Esophagus squamous epithelium (tissue), 4 donors: ENCODE results near the gene EPN2.

Experiments used
- POLR2A ChIP-seq, 4 donors: fragments of 450-650 bp; IDR thresholded peaks; one replicate each; pipeline ENCODE4 v1.6.1; 2017; ENCODE audit warnings: antibody characterized with exemption in 4 of 4, mild to moderate bottlenecking in 4 of 4, moderate library complexity in 3 of 4
- TF ChIP-seq, protein P1 (sequence below), 6 experiments: fragments of 450-650 bp in 4 of 6; fragments of 200-600 bp in 2 of 6; sonication (generic) in 2 of 6; IDR thresholded peaks; one replicate each; pipeline ENCODE4 v1.5.1; 2016 to 2019; ENCODE audit warnings: antibody characterized with exemption in 6 of 6, mild to moderate bottlenecking in 4 of 6, moderate library complexity in 4 of 6

DNA sequence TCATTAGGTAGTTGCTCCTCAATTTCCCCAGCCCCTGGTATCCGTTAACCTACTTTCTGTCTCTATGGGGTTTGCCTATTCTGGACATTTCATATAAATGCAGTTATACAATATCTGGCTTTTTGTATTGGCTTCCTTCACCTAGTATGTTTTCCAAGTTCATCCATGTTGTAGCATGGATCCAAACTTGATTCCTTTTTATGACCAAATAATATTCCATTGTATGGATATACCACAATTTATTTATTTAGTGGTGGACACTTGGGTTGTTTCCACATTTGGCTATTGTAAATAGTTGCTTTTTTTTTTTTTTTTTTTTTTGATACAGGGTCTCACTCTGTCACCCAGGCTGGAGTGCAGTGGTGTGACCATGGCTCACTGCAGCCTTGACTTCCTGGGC, 15.9 kb downstream of the EPN2 start:
- TF ChIP-seq, protein P1, sequence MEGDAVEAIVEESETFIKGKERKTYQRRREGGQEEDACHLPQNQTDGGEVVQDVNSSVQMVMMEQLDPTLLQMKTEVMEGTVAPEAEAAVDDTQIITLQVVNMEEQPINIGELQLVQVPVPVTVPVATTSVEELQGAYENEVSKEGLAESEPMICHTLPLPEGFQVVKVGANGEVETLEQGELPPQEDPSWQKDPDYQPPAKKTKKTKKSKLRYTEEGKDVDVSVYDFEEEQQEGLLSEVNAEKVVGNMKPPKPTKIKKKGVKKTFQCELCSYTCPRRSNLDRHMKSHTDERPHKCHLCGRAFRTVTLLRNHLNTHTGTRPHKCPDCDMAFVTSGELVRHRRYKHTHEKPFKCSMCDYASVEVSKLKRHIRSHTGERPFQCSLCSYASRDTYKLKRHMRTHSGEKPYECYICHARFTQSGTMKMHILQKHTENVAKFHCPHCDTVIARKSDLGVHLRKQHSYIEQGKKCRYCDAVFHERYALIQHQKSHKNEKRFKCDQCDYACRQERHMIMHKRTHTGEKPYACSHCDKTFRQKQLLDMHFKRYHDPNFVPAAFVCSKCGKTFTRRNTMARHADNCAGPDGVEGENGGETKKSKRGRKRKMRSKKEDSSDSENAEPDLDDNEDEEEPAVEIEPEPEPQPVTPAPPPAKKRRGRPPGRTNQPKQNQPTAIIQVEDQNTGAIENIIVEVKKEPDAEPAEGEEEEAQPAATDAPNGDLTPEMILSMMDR (IDR thresholded peaks at IDR 0.05) = no peak
- TF ChIP-seq POLR2A (IDR thresholded peaks at IDR 0.05) = no peak
